Endodermal cell (in vitro differentiated cells): ENCODE data around the gene LIN9. TPM values are rescaled to one million over a fixed set of nuclear protein-coding genes. Genes with fewer than 3 reads are reported as not detected.

Experiments
- DNase-seq: peaks from one replicate; pipeline ENCODE4 v3.0.0-alpha.2; 2017
- H3K27ac ChIP-seq: 2 replicates; pipeline ENCODE4 v1.5.1; 2013; ENCODE audit warnings: mild to moderate bottlenecking, low read depth, low read length, moderate library complexity
- H3K27me3 ChIP-seq: 2 replicates; pipeline ENCODE4 v1.6.1; 2013; ENCODE audit warnings: mild to moderate bottlenecking, low read length, moderate library complexity; ENCODE audit not compliant: insufficient read depth, control insufficient read depth, poor library complexity, severe bottlenecking
- H3K36me3 ChIP-seq: 2 replicates; pipeline ENCODE4 v1.7.0; 2013; ENCODE audit warnings: mild to moderate bottlenecking, low read length, moderate library complexity; ENCODE audit not compliant: control insufficient read depth, insufficient read depth
- H3K4me1 ChIP-seq: one replicate; pipeline ENCODE4 v1.7.0; 2013; ENCODE audit warnings: low read length; ENCODE audit not compliant: control insufficient read depth, insufficient read depth
- H3K4me3 ChIP-seq: 2 replicates; pipeline ENCODE4 v1.5.1; 2013; ENCODE audit warnings: mild to moderate bottlenecking, low read length, moderate library complexity
- H3K9ac ChIP-seq: 2 replicates; pipeline ENCODE4 v1.6.1; 2013; ENCODE audit warnings: mild to moderate bottlenecking, low read length, moderate library complexity; ENCODE audit not compliant: poor library complexity, severe bottlenecking; ENCODE audit errors: extremely low read depth
- H3K9me3 ChIP-seq: 2 replicates; pipeline ENCODE4 v1.6.1; 2013; ENCODE audit warnings: mild to moderate bottlenecking, low read length, moderate library complexity; ENCODE audit not compliant: control insufficient read depth
- H3K27ac Mint-ChIP-seq: 2 replicates; pipeline ENCODE4 v1.8.0; 2020; ENCODE audit warnings: mixed read lengths
- H3K27me3 Mint-ChIP-seq: 2 replicates; pipeline ENCODE4 v1.8.0; 2021; ENCODE audit warnings: mild to moderate bottlenecking, mixed read lengths; ENCODE audit not compliant: insufficient read depth
- H3K36me3 Mint-ChIP-seq: 2 replicates; pipeline ENCODE4 v1.8.0; 2020; ENCODE audit warnings: low read depth, mixed read lengths
- H3K4me1 Mint-ChIP-seq: 2 replicates; pipeline ENCODE4 v1.8.0; 2020; ENCODE audit warnings: mixed read lengths
- H3K4me3 Mint-ChIP-seq: 2 replicates; pipeline ENCODE4 v1.8.0; 2020; ENCODE audit warnings: mild to moderate bottlenecking, moderate library complexity, mixed read lengths
- H3K9me3 Mint-ChIP-seq: 2 replicates; pipeline ENCODE4 v1.8.0; 2020; ENCODE audit warnings: mild to moderate bottlenecking, mixed read lengths
- WGBS, 2 experiments: methylation state at CpG; one replicate each; pipeline versions ENCODE4 v1.1.5 to v1.1.7; 2013; ENCODE audit warnings: missing lambda C conversion rate in 2 of 2, mixed read lengths in 1 of 2; ENCODE audit not compliant: insufficient coverage in 1 of 2, insufficient read length in 1 of 2; 5-methylcytosine and 5-hydroxymethylcytosine counted together
- total RNA-seq, 2 donors: library from RNA; stranded (reverse); fragmentation: NEBNext Ultra II Directional in 1 of 2; extraction: Animal tissue kit (Norgen Biotek cat#: 25700) in 1 of 2; gene quantifications; 2 replicates in 1 of 2; 3 replicates in 1 of 2; pipeline ENCODE4 v1.2.1, GENCODE V29; 2021
- TF ChIP-seq, protein P1 (sequence below): fragments of 200-600 bp; sonication (generic); conservative IDR thresholded peaks from 2 replicates; pipeline ENCODE4 v1.5.0; 2021; ENCODE audit warnings: antibody characterized with exemption, mild to moderate bottlenecking

The LIN9 gene
- total RNA-seq, 2 donors from 2014 or later: 9.9 to 11.3 TPM

DNA sequence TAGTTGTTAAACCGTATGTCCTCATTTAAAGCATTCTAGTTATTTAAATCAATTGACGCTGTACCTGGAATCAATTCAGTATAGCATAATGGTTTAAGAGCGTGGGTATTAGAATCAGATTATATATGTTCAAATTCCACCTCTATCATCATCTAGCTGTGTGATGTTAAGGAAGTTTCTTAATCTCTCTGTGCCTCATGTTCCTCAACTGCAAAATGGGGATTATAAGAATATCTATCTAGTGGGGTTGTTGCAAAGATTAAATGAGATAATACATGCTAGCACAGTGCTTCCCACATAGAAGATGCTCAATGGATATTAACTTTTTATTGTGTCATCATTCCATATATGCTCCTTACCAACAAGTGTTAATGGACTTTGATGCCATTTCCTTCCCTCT is 69.5 kb downstream of the LIN9 start:
- no peak overlapping the region for H3K9ac ChIP-seq
- H3K36me3 Mint-ChIP-seq: peaks cover 34% of the 10 kb centered on the region
- DNase-seq: no peak
- peaks cover 28% of the 10 kb centered on the region for H3K36me3 ChIP-seq
- H3K4me3 Mint-ChIP-seq: no peak overlapping the region
- no peak overlapping the region for H3K27ac Mint-ChIP-seq
- H3K4me1 ChIP-seq: no peaks in the 10 kb centered on the region
- H3K9me3 Mint-ChIP-seq: no peaks in the 10 kb centered on the region
- H3K4me1 Mint-ChIP-seq: no peaks in the 10 kb centered on the region
- no peak overlapping the region for H3K27ac ChIP-seq
- no peak overlapping the region for H3K4me3 ChIP-seq
- WGBS, 2 experiments: 92 to 100% methylated on average over 1 of the region's 3 CpGs
- H3K27me3 ChIP-seq: no peaks in the 10 kb centered on the region
- H3K9me3 ChIP-seq: no peaks in the 10 kb centered on the region
- TF ChIP-seq, protein P1, sequence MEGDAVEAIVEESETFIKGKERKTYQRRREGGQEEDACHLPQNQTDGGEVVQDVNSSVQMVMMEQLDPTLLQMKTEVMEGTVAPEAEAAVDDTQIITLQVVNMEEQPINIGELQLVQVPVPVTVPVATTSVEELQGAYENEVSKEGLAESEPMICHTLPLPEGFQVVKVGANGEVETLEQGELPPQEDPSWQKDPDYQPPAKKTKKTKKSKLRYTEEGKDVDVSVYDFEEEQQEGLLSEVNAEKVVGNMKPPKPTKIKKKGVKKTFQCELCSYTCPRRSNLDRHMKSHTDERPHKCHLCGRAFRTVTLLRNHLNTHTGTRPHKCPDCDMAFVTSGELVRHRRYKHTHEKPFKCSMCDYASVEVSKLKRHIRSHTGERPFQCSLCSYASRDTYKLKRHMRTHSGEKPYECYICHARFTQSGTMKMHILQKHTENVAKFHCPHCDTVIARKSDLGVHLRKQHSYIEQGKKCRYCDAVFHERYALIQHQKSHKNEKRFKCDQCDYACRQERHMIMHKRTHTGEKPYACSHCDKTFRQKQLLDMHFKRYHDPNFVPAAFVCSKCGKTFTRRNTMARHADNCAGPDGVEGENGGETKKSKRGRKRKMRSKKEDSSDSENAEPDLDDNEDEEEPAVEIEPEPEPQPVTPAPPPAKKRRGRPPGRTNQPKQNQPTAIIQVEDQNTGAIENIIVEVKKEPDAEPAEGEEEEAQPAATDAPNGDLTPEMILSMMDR: no peak
- no peaks in the 10 kb centered on the region for H3K27me3 Mint-ChIP-seq

DNA sequence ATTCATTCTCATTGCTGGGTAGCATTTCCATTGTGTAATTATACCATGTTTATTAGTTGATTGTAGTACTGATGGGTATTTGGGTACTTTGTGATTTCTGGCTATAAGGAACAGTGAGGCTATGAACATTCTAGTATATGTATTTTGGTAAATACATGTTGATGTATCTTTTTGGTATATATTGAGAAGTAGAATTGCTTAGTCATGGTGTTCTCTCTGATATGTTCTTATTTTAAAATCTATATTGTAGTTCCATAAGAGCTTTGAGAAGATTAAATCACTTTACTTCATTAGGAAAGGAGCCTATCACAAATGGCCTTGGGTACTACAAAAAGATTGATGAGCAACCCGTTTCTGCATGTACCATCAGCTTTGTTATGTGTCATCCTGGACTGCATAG is 72.1 kb downstream of the LIN9 start:
- H3K36me3 Mint-ChIP-seq: peaks cover 32% of the 10 kb centered on the region
- WGBS, 2 experiments: 100% methylated on average over 1 of the region's 1 CpG; no CpG with 5 or more reads in 1 of the 2 experiments
- peaks cover 31% of the 10 kb centered on the region for H3K36me3 ChIP-seq
- no peak overlapping the region for H3K27ac Mint-ChIP-seq
- no peak overlapping the region for H3K9ac ChIP-seq
- no peaks in the 10 kb centered on the region for H3K9me3 Mint-ChIP-seq
- H3K4me1 Mint-ChIP-seq: peaks cover 4% of the 10 kb centered on the region
- H3K9me3 ChIP-seq: no peaks in the 10 kb centered on the region
- H3K27ac ChIP-seq: no peak overlapping the region
- H3K27me3 ChIP-seq: no peaks in the 10 kb centered on the region
- no peak overlapping the region for H3K4me3 Mint-ChIP-seq
- no peaks in the 10 kb centered on the region for H3K27me3 Mint-ChIP-seq
- DNase-seq: no peak
- no peak overlapping the region for H3K4me3 ChIP-seq
- H3K4me1 ChIP-seq: peaks cover 3% of the 10 kb centered on the region
- TF ChIP-seq, protein P1: no peak

DNA sequence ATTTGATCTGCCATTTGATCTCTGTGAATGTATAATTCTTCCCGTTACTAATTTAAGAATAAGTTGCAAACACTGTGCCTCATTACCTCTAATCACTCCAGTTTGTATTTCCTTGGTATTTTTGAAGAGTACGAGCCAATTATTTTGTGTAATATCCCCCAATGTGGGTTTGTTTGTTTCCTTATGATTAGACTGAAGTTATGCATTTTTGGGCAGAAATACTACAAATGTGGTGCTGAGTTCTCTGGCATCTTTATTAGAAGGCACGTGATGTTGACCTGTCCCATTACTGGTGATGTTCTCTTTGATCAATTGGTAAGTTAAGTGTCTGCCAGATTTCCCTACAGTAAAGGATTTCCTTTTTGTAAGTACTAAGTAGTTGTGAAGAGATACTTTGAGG is 75.2 kb downstream of the LIN9 start:
- H3K27me3 ChIP-seq: no peaks in the 10 kb centered on the region
- Mint-ChIP-seq H3K4me1 (peaks cover 4% of the 10 kb centered on the region), H3K36me3 (peaks cover 21% of the 10 kb centered on the region), H3K9me3 (no peaks in the 10 kb centered on the region), H3K4me3 (no peak overlapping the region), H3K27ac (no peak overlapping the region), H3K27me3 (no peaks in the 10 kb centered on the region)
- H3K4me3 ChIP-seq: no peak overlapping the region
- no peak overlapping the region for H3K9ac ChIP-seq
- H3K9me3 ChIP-seq: no peaks in the 10 kb centered on the region
- peaks cover 3% of the 10 kb centered on the region for H3K4me1 ChIP-seq
- DNase-seq: no peak
- WGBS, 2 experiments: 85 to 93% methylated on average over 2 to 3 of the region's 3 CpGs
- H3K36me3 ChIP-seq: peaks cover 46% of the 10 kb centered on the region
- TF ChIP-seq, protein P1: no peak
- no peak overlapping the region for H3K27ac ChIP-seq
